Uterus (tissue), 2 donors: ENCODE data around the gene ASCL5.

Experiments used
- POLR2A ChIP-seq, 2 donors: fragments of 450-650 bp; IDR thresholded peaks; one replicate each; pipeline ENCODE4 v1.6.1; 2016; ENCODE audit warnings: antibody characterized with exemption in 2 of 2, mild to moderate bottlenecking in 1 of 2, moderate library complexity in 1 of 2
- TF ChIP-seq, protein P1 (sequence below), 4 experiments: fragments of 200-600 bp in 2 of 4; fragments of 450-650 bp in 2 of 4; sonication (generic) in 2 of 4; IDR thresholded peaks; one replicate each; pipeline ENCODE4 v1.5.1; 2016 to 2019; ENCODE audit warnings: antibody characterized with exemption in 4 of 4, mild to moderate bottlenecking in 2 of 4, moderate library complexity in 1 of 4

DNA sequence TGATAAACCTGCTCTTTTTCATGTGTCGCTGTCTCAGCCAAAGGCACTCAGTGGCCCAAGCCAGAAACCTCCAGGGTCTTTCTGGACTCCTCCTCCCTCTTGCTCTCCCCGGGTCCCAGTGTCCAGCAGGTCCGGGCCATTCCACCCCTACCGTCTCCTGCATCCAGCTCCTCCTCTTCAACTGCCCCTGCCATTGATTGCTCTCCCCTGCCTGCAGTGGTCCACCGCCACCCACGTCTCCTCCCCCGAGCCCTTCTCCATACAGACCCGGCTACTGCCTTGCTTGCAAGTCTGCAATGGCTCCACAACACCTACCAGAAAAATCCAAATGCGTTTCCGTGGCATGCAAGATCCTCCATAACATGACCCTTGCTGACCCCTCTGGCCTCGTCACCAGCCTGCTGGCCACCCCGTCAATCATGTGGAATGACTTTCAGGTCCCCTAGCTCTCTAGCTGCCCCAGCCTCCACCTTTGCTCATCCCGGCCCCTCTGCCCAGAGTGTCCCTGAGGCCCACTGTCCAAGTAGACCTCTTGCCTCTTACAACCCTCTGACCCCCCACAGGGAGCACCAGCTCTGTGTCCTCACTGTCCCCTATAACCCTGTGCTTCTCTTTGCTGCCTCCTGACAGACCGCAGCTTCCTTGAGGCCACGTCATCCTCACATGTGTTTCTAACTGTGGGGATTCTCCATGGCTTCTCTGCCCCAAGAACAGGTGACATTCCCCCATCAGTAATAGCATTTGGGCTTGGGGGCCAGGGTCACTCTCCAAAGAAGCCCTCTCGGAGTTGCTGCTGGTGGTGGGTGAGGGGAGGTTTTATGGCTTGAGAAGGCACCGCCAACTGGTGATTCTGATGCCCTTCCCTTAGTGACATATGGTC is 29.8 kb downstream of the ASCL5 start:
- TF ChIP-seq, protein P1, sequence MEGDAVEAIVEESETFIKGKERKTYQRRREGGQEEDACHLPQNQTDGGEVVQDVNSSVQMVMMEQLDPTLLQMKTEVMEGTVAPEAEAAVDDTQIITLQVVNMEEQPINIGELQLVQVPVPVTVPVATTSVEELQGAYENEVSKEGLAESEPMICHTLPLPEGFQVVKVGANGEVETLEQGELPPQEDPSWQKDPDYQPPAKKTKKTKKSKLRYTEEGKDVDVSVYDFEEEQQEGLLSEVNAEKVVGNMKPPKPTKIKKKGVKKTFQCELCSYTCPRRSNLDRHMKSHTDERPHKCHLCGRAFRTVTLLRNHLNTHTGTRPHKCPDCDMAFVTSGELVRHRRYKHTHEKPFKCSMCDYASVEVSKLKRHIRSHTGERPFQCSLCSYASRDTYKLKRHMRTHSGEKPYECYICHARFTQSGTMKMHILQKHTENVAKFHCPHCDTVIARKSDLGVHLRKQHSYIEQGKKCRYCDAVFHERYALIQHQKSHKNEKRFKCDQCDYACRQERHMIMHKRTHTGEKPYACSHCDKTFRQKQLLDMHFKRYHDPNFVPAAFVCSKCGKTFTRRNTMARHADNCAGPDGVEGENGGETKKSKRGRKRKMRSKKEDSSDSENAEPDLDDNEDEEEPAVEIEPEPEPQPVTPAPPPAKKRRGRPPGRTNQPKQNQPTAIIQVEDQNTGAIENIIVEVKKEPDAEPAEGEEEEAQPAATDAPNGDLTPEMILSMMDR (IDR thresholded peaks at IDR 0.05) = no peak
- no peak for TF ChIP-seq POLR2A (IDR thresholded peaks at IDR 0.05)
